ENCODE results near the gene INCA1. TPM values are rescaled to one million over a fixed set of nuclear protein-coding genes. Genes with fewer than 3 reads are reported as not detected.

The INCA1 gene
- total RNA-seq, 4 donors from 2014 or later: 0.31 to 1.1 TPM; not detected in 2

DNA sequence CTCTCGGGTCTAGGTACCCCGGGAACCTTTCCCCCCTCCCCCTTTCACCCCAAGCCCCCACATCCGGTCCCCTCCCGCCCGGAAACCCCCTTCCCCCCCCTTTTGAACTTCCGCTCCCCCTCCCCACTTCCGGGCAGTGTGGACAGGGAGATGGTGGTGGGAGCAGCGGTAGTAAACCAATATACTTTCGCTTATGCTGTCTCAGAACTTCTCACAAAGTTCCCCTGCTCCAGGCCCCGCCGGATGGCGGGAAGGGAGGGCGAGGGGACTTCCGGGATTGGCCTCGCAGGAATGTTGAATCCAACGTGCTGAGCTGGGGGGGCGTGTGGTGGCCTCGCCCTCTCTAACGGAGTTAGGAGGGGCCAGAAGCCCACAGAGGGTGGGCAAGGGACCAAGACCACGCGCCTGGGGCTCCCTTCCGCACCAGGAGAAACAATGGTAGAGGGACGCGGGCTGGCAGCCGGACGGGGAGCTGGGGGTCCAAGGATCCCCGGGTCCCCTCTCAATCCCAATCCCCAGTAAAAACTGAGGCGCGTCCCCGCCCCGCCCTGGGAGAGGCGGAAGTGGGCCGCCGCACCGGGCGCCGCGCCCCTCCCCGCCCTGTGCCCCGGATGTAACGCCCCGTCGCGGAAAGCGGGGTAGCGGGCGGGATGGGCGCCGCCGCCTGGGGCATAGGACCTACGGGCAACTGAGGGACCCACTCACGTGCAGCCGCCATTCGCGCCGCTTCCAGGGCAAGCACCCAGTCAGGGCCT, 49.7 kb downstream of the INCA1 start:
- Histone ChIP-seq H3K27me3 (no peaks in the 10 kb centered on the region), H3K36me3 (peaks cover 3 to 48% (median 8%) of the 10 kb centered on the region in 3 donors), H3K4me3 (peak overlapping the region; percentile 91 to 97 (median 94)), H3K27ac (peak overlapping the region; percentile 97 to 100 (median 98)), H3K9me3 (no peaks in the 10 kb centered on the region), H3K4me1 (peaks cover 35 to 78% (median 38%) of the 10 kb centered on the region in 3 donors)
- 0% methylated on average over 2 to 11 of the region's 56 CpGs for WGBS, 2 donors
- intact Hi-C loops (cut with DNase I): no loop called here
- TF ChIP-seq, protein P1, sequence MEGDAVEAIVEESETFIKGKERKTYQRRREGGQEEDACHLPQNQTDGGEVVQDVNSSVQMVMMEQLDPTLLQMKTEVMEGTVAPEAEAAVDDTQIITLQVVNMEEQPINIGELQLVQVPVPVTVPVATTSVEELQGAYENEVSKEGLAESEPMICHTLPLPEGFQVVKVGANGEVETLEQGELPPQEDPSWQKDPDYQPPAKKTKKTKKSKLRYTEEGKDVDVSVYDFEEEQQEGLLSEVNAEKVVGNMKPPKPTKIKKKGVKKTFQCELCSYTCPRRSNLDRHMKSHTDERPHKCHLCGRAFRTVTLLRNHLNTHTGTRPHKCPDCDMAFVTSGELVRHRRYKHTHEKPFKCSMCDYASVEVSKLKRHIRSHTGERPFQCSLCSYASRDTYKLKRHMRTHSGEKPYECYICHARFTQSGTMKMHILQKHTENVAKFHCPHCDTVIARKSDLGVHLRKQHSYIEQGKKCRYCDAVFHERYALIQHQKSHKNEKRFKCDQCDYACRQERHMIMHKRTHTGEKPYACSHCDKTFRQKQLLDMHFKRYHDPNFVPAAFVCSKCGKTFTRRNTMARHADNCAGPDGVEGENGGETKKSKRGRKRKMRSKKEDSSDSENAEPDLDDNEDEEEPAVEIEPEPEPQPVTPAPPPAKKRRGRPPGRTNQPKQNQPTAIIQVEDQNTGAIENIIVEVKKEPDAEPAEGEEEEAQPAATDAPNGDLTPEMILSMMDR (IDR thresholded peaks at IDR 0.05): no peak
- TF ChIP-seq POLR2A (IDR thresholded peaks at IDR 0.05): no peak
- DNase-seq: no peak

DNA sequence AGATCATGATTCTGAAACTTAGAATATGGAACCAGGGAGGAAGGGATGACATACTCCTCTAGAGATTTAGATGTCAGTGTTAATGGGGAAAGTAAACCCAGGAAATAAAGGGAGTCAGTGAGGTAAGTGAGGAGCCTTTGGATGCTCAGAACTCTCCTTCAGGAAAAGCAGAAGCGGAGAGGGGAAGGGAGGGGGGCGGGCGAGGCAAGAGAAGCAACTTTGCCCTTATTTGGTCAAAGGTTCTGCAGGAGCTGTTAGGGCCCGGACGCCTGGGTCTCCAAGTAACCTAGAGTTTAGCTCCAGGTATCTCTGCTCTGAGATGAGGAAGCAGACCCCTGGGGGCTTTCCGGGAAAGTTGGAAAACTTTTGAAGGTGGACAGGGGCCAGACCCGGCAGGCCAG, 50.3 kb downstream of the INCA1 start:
- WGBS, 2 donors: 0 to 9% methylated on average over 5 to 6 of the region's 7 CpGs
- peak overlapping the region; percentile 91 to 97 (median 94) for H3K4me3 ChIP-seq
- peak overlapping the region; percentile 97 to 100 (median 98) for H3K27ac ChIP-seq
- peaks cover 35 to 84% (median 39%) of the 10 kb centered on the region in 3 donors for H3K4me1 ChIP-seq
- no peak for DNase-seq
- TF ChIP-seq, protein P1 (IDR thresholded peaks at IDR 0.05): no peak
- no peak for TF ChIP-seq POLR2A (IDR thresholded peaks at IDR 0.05)
- H3K27me3 ChIP-seq: no peaks in the 10 kb centered on the region
- intact Hi-C loops (cut with DNase I): no loop called here
- H3K36me3 ChIP-seq: peaks cover 4 to 54% (median 14%) of the 10 kb centered on the region in 3 donors
- H3K9me3 ChIP-seq: no peaks in the 10 kb centered on the region

DNA sequence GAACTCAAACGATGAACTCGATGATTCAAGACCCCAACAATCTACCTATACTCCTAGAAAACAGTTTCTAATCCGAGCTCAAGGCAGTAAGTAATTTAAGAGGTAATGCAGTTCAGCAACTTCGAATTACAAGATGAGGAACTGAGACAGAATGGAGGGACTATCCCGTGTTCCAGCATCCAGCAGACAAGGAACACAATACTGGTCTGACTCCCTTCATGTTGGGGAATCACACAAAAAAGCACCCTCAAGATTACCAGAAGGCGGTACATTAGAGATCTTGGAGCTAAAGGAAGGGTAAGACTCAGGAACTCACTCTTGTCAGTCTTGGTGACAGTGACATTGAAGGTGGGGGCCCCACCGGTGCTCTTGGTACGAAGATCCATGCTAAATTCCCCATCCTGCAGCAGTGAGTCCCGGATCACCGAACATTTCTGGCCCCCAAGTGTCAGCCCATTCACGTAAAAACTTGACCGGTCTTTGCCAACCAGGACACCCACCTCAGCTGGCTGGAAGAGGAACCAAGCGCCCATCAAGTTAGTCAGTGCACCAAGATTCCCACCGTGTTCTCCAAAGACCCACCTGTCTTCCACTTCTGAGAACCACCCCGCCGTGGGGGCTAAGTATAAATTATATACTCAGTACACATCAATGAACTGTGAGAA, 50.9 kb downstream of the INCA1 start:
- 9 to 13% methylated on average over 8 to 9 of the region's 16 CpGs for WGBS, 2 donors
- H3K27ac ChIP-seq: peak overlapping the region; percentile 97 to 100 (median 98)
- H3K27me3 ChIP-seq: no peaks in the 10 kb centered on the region
- peak overlapping the region; percentile 91 to 97 (median 94) for H3K4me3 ChIP-seq
- peaks cover 39 to 89% (median 45%) of the 10 kb centered on the region in 3 donors for H3K4me1 ChIP-seq
- TF ChIP-seq, protein P1 (IDR thresholded peaks at IDR 0.05): no peak
- TF ChIP-seq POLR2A (IDR thresholded peaks at IDR 0.05): no peak
- intact Hi-C loops (cut with DNase I): no loop called here
- DNase-seq: no peak
- H3K9me3 ChIP-seq: no peaks in the 10 kb centered on the region
- H3K36me3 ChIP-seq: peaks cover 4 to 59% (median 14%) of the 10 kb centered on the region in 3 donors

DNA sequence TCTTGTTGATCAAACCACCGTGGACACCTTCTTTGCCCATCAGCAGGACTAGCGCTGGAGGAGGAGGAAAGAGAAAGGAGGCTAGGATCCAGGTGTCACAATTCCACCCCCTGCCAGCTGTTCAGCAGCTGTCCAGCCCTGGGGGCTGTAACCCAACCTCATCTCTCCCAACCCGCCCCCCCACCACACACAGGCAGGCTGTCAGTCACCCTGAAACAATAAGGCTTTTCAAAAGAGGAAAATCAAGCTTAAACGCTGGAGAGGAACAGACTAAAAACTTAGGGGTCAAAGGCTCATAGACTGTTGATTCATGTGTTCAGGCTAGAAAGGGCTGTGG, 51.4 kb downstream of the INCA1 start:
- TF ChIP-seq, protein P1 (IDR thresholded peaks at IDR 0.05): no peak
- TF ChIP-seq POLR2A (IDR thresholded peaks at IDR 0.05): no peak
- no peak for DNase-seq
- peaks cover 45 to 92% (median 50%) of the 10 kb centered on the region in 3 donors for H3K4me1 ChIP-seq
- H3K27me3 ChIP-seq: no peaks in the 10 kb centered on the region
- WGBS, 2 donors: 13 to 16% methylated on average over 3 to 4 of the region's 4 CpGs
- peaks cover 4 to 59% (median 14%) of the 10 kb centered on the region in 3 donors for H3K36me3 ChIP-seq
- peak overlapping the region in 3 of 4 donors; percentile 91 to 97 (median 96) for H3K4me3 ChIP-seq
- intact Hi-C loops (cut with DNase I): no loop called here
- H3K27ac ChIP-seq: peak overlapping the region; percentile 97 to 100 (median 98)
- no peaks in the 10 kb centered on the region for H3K9me3 ChIP-seq
